ENCODE data around the gene HNRNPC.

GRCh38 chr14:21227150-21227549, 42.1 kb downstream of the HNRNPC start:
- no peak for TF ChIP-seq CTCF (conservative IDR thresholded peaks at IDR 0.05; ENCODE audit: low read length)
- no peak for TF ChIP-seq EZH2phosphoT487 (IDR thresholded peaks at IDR 0.05; ENCODE audit: borderline replicate concordance, low read depth, low read length)

Measured in OCI-LY7 (cell line).